HG03039 (cell line): Measurements from ENCODE around the gene MAP2K5.

ENCODE experiments used
- ATAC-seq: cut with Tn5 transposase; IDR thresholded peaks from one replicate; pipeline ENCODE4 v1.9.1; 2021; ENCODE audit warnings: mild to moderate bottlenecking, moderate library complexity; ENCODE audit not compliant: unreplicated experiment

MAP2K5 gene

DNA sequence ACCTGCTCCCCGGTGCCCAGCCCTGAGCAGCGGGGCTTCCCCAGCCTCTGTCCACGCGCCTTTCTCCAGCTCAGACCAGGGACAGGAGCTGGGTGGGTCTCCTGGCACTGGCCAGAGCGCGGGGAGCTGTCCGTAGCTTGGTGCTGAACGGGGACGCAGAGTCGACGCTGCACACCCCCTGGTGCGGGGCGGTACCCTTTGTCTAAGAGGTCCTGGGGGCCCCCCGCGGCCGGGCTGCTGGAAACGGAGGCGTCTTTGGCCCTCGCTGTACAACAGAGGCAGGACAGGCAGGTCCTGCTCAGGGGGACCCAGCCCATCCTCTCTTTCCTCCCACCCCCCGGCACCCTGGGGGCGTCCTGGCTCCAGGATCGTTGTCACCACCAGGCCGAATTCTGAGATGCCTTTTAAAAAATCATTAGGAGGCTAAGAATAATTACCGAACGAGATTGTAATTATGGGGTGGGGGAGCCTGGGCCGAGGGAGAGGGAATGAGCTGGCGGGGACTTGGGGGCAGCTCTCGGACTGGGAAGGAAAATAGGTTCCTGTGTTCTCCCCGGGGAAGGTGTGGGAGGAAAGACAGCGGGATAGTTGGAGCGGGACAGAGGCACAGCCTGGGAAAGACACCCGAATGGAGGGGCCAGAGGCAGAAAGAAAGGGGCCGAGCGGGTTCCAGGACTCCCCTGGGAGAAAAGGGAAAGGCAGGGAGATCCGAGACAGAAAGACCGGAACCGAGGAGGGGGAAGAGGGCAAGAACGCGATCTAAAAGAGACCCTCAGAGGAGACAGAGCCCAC lies 278.7 kb downstream of the MAP2K5 start:
- ATAC-seq, result no peak

DNA sequence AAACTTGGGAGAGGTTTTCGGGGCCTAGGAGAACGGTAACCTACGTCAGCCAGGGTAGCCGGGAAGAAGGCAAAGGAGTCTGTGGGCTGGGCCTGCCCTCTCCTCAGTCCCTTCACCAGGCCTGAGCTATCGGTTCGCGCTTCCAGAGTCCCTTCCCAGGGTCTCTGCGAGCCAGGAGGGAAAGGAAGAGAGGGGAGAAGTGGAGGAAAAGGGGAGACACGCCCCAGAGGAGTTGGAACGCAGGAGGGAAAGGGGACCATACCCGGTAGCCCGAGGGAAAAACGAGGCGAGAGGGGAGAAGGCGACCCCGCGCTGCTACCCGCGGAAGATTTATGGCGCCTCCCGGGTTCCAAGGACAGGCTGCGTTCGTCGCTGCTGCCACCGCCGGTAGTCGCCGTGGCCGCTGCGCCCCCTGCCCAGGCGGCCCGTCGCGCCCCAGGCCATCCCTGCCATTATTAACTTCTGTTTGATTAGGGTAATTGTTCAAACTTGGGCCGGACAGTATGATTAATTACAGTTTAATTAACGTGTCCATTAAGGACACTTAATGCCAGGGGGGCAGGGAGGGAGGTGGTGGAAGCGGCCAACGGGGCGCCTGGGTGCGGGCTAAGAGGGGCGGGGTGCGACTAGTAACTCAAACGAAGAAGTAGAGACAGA lies 279.4 kb downstream of the MAP2K5 start:
- no peak for ATAC-seq

DNA sequence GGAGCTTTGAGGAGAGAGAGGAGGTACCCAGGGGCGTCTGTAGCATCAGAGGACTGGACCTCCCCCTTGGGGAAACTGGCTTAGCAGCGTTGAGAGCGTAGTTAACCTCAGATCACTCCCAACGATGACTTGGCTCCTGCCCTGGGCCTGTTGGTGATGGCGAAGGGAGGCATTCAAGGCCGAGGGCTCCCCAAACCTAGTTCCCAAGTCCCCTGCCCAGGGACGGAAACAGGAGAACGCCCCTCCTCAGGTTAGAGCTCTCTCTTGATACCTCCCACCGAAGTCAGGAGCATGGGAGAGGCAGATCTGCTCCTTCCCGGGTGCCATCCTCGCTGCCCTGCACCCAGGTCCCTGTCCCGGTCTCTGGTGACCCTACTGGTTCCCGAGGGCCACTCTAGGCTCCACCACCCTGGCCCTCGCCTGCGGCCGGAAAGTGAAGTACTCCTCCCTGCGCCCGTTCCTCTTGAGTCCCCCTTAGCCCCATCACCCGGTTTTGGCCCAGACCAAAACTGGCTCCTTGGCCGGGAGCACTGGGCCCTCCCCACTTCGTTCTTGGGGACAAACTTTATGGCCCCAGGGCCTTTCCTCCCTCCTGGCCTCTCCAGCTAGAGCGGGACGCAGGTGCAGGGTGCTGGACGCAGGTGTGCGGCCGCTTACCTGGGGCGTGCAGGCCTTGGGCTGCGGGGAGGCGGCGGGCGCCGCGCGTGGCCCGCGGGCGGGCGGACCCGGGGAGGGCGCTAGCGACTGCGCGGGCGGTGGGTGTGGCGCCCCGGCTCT lies 280.2 kb downstream of the MAP2K5 start:
- no peak for ATAC-seq

DNA sequence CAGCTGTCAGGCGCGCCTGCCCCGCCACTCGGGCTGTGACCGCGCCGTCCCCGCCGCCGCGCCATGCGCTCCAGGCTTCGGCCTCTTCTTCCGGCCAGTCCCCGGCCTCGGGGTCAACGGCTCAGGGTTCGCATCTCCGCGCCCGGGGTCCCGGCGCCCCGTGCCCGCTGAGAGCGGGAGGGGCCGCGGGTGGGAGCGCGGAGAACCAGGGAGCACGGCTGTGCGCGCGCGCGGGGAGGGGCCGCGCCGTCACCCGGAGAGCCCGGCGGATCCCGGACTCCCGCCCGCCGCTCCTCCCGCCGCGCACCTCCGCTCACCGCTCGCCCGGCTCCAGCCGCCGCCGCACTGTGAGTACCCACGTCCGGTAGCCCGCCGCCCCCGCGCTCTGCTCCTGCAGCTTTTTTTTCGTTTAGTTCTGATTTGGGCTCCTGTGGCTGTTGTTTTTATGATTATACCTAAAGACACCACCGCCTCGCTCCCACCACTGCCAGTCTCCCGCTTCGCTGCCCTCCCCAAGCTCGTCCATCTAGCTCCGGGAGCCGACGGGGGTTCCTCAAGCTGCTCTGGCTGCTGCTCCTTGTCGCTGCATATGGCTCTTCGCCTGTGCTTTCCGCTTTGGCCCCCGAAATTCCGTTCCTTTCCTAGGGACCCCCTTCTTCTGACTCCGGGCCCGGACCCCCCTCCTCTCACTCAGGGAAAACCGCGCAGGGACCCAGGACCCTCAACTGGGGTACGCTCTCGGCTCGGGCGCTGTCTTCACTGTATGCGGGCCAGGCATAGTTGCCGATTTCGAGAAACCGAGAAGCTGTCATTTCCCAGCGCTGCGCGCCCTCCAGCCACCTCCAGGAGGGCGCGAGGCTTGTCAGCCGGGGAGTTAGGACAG lies 281.1 kb downstream of the MAP2K5 start:
- ATAC-seq, result no peak

DNA sequence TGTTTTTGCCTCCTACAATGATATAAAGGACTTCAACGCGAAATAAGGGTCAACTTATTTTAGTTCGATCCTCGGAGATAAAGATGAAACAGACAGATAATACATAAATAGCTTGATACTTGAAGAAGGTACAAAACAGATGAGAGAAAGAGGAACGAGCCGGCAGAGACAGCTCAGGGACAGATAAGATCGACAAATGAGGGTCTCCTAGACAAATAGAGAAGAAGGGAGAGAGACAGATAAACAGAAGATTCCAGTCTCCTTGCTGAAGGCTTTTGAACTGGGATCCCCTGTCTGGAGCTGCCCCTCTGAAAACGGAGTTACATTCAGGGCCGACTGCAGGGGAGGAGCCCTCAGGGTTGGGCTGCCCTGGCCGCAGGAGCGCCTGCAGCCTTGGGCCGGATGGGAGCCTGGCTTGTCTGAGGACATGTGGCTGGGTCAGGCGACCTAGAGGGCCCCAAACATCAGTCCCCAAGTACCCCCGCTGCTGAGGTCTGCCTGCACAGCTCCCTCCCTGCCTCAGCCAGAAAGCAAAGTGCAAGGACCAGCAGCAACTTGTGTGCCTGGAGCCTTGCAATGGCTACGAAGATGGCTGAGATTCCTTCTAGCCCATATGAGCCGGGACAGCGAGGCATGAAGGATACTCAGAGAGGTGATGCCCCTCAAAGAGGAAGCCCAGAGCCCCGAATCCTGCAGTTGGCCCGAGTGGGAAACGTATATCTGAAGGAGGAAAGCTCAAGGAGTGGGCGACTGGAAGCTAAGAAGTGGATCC lies 281.9 kb downstream of the MAP2K5 start:
- ATAC-seq, result no peak

DNA sequence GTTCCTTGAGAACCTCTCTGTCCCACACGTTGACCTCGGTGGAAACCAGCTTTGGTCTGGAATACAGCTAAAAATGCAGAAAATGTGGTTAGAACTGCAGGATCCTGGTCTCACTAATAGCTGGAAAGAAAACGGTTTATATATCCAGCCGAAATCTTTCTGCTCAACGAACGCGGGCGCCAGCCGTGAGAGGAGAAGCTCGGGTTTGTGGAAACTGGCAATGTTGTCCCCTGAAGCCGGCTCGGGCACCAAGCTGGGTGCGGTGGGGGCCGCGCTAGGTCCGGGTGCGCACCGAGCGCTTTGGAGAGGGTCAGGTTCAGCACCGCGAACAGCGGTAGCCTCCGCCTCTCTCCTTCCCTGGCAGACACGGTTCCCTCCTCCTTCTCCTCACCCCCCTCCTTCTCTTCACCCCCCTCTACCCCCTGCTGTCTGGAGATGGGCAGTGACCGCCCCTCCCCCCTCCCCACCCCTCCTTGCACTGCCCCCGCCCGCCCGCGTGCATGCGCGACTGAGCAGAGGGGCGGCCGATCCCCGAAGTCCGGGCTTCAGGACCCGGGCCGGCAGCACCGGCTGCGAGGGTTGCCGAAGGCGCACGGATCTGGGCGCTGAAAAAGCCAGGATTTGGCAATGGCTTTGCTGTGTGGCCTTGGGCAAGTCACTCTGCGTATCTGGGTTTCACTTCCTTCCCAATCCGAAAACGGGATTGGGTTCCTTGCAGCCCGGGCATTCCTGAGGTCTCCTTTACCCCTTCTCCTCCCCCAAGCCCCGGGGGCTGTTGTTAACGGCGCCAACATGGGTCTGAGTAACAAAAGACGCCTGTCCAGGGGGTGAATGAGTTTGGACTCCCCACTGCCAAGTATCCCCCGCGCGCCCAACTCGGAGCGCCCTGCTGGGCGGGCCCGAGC lies 282.7 kb downstream of the MAP2K5 start, which contains the start of gene SKOR1:
SKOR1 (plus strand) TSS at position 534 of the 905 bp plus-strand sequence; CDS start at position 628, 94 bp downstream.
- no peak for ATAC-seq

DNA sequence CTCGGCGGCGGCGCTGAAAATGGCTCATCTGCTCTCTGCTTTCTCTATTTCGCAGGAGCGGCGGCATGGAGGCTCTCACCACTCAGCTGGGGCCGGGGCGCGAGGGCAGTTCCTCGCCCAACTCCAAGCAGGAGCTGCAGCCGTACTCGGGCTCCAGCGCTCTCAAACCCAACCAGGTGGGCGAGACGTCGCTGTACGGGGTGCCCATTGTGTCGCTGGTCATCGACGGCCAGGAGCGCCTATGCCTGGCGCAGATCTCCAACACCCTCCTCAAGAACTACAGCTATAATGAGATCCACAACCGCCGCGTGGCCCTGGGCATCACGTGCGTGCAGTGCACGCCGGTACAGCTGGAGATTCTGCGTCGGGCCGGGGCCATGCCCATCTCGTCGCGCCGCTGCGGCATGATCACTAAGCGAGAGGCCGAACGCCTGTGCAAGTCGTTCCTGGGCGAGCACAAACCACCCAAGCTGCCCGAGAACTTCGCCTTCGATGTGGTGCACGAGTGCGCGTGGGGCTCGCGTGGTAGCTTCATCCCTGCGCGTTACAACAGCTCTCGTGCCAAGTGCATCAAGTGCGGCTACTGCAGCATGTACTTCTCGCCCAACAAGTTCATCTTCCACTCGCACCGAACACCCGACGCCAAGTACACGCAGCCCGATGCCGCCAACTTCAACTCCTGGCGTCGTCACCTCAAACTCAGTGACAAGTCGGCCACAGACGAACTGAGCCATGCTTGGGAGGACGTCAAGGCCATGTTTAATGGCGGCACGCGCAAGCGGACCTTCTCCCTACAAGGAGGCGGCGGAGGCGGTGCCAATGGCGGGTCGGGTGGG lies 283.6 kb downstream of the MAP2K5 start:
- ATAC-seq, result no peak

DNA sequence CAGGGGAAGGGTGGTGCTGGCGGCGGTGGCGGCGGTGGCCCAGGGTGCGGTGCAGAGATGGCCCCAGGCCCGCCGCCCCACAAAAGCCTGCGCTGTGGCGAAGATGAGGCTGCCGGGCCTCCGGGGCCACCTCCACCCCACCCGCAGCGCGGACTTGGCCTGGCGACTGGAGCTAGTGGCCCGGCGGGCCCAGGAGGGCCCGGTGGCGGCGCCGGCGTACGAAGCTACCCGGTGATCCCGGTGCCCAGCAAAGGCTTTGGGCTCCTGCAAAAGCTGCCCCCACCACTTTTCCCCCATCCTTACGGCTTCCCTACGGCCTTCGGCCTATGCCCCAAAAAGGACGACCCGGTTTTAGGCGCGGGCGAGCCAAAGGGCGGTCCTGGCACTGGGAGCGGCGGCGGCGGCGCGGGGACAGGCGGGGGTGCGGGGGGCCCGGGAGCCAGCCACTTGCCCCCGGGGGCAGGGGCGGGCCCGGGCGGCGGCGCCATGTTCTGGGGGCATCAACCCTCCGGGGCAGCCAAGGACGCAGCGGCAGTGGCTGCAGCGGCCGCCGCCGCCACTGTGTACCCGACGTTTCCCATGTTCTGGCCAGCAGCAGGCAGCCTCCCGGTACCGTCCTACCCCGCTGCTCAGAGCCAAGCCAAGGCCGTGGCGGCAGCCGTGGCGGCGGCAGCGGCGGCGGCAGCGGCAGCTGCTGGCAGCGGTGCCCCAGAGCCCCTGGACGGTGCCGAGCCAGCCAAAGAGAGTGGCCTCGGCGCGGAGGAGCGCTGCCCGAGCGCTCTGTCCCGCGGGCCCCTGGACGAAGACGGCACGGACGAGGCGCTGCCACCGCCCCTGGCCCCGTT lies 284.4 kb downstream of the MAP2K5 start:
- ATAC-seq, result no peak

DNA sequence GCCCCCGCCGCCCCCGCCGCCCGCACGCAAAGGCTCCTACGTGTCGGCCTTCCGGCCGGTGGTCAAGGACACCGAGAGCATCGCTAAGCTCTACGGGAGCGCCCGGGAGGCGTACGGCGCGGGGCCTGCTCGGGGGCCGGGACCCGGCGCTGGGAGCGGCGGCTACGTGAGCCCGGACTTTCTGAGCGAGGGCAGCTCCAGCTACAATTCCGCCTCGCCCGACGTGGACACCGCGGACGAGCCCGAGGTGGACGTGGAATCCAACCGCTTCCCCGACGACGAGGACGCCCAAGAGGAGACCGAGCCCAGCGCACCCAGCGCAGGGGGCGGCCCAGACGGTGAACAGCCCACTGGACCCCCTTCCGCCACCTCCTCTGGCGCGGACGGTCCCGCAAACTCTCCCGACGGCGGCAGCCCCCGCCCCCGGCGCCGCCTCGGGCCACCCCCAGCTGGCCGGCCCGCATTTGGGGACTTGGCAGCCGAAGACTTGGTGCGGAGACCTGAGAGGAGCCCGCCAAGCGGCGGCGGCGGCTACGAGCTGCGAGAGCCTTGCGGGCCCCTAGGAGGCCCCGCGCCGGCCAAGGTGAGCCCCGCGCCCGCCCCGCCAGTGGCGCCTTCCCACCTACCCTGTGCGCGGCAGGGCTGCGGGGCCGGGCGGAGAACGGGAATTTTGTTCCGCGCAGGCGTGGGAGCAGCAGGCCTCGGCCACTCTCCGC lies 285.2 kb downstream of the MAP2K5 start:
- ATAC-seq, result no peak

DNA sequence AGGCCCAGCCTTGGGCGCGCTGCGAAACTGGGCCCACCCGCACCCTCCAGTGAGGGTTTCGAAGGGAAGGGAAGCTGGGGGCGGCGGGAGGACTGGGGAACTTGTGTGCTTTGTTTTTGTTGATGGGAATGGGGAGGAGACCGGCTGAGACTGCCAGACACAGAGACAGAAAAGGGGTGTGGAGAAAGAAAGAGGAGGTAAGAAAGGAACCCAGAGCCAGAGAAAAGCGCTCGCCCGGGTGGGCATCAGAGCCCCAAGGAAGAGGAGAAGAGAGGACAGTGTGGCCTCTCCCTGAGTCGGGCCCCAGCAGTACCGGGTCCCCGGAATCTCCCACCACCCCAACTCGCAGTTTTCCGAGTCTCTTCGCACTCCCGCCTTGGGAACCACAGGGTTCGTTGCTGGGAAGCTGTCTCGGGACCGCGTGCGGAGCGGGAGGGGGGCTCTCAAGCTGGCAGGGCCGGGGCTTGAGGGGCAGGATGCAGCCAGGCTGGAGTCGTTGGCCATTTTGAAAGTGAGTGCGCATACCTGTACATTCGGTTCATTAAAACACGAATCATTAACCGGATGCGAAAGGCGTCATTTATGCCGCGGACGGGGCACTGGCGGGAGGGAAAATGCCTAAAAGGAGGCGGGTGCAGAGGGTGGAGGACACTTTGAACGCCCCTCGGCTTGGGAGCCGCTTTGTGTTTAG lies 285.9 kb downstream of the MAP2K5 start:
- no peak for ATAC-seq

DNA sequence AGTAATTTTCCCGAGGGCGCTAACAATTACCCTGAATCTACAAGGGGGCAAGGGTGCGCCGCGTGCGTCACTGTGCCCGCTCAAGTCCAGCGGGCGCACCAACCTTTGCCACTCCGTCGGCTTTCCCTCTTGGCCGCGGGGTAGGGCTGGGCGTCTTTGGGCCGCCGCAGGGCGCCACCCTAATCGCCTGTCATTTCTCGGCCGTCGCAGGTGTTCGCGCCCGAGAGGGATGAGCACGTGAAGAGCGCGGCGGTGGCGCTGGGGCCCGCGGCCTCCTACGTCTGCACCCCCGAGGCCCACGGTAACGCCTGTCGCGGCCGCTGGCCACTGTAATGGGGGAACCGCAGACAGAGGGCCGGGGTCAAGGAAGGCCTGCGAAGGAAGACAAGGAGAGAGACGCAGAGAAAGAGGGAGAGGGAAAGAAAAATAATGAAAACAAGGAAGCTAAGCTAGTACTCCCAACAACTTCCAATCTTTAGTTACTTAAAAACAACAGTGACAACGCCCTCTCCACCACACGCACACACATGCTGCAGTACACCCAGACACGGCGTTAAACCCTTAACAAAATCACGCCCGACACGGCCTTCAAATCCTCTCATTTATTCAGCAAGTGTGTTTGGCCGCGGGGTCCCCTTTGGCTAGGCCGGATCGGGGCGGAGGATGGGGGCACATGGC lies 286.6 kb downstream of the MAP2K5 start:
- ATAC-seq, result no peak

DNA sequence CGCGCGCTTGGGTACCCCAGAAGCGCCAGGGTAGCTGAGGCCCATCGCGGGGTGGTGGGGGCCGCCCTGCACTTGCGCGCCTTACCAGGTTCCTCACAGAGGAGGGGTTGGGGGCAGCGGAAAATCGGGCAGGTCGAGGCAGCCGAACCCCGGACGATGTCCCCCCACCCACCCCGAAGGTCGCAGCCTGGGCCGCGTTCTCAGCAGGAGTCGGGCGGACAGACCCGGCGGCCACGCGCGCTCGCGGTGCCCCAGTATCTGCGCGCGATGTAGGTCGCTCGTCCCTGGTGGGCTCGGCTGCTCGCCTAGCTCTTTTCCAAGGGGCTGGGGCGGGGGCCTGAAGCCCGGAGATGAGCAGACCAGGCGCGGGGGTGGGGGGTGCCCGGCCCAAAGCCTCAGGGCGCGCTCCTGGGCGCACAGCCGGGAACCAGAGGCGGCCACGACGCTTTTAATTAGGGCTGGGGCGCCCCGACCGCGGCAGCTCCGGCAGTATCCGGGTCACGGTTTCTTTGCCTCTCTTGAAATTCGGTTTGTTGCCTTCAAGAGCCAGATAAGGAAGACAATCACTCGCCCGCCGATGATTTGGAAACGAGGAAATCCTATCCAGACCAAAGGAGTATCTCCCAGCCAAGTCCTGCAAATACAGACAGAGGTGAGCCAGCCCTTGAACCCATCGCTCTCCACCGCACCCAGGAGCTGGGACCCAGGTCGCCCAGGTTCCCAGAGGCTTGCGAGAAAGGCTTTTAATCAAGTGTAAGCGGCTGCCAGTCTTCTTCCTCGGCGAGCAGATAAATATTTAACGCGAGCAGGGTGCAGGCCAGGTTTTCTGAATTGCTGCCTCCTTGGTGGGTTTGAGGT lies 287.4 kb downstream of the MAP2K5 start:
- ATAC-seq, result no peak

DNA sequence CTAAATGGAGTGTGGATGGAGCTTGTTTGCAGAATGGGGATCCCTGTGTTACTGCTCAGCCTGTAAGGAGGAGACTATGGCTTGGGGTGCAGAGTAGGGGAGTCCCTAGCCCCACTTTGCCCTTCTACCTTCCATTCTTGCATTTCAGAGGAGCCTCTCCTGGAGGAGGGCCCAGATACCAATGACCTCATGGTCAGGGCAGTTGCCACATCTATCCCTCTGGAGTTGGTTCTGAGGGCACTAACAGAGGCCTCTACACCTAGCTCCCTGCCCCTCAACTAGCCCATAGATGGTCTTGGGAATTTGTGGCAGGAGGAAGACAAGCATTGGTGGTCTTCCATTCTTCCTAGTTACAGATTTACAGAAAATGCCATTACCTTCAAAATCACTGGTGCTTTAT lies 288.9 kb downstream of the MAP2K5 start:
- no peak for ATAC-seq

DNA sequence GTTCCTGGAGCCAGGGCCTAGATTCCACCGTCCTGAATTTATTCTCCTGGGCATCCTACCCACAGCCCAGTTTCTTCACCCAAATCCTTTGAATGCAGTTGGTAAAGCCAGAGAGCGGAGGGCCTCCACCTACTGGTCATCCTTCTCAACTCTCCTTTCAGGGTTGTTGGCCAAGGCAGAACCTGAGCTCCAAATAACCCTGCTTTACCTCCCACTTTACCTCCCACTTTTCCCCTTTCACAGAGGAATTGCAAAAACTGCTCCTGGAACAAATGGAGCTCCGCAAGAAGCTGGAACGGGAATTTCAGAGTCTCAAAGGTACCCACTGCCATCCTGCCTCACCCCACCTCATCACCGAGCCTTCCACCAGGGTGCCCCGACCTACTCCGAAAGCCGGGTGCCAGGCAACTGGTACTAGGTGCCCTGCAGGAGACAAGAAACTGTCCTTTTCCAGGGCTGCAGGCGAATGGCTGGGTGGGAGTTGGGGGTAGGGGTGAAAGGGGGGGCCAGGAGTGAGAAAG lies 289.6 kb downstream of the MAP2K5 start:
- ATAC-seq, result no peak
